Measurements from ENCODE around the gene MRPL58. TPM values are rescaled to one million over a fixed set of nuclear protein-coding genes. Genes with fewer than 3 reads are reported as not detected.
"Not testable (repeated sequence)": the region's sequence is repeated elsewhere in the genome, so short reads cannot be mapped to it uniquely, and the experiment has no call there.

MRPL58 gene
- total RNA-seq, 3 donors from 2014 or later = 70.8 to 82.5 (median 81.1) TPM

DNA sequence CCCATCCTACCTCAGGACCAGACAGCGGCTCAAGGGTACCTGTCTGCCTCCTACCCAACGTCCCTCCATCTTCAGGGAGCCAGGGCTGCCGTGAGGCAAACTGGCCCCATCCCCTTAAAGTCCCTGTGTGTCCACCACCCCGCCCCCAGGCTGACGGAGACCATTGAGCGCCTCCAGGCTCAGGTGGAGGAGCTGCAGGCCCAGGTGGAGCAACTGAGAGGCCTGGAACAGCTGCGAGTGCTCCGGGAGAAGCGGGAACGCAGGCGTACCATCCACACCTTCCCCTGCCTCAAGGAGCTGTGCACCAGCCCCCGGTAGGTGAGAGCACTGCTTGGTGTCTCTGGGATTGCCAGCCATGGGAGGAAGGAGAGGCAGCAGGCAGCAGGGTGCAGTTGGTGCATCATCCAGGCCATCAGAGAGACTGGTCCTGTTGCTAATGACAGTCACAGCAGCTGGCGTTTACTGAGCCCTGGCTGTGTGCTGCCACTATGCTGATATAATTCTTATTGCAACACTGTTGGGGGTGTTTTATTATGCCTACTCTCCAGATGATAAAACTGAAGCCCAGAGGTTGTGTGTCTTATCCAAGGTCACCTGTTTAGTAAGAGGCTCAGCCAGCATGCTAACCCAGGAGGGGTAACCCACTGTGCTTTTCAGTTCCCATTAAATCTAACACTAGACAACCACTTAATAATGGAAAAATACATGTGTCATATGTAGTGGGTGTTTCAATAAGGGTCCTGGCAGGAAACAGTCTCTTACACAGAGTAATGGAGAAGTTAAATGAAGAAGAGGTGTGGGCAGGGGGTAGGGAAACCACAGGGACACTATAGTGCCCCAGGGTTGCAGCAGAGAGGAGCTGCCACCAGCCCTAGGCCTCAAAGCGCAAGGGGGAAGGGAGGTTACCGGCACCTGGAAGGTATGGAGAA lies 10.3 kb upstream of the MRPL58 start:
- no peaks in the 10 kb centered on the region for H3K9me3 Mint-ChIP-seq

DNA sequence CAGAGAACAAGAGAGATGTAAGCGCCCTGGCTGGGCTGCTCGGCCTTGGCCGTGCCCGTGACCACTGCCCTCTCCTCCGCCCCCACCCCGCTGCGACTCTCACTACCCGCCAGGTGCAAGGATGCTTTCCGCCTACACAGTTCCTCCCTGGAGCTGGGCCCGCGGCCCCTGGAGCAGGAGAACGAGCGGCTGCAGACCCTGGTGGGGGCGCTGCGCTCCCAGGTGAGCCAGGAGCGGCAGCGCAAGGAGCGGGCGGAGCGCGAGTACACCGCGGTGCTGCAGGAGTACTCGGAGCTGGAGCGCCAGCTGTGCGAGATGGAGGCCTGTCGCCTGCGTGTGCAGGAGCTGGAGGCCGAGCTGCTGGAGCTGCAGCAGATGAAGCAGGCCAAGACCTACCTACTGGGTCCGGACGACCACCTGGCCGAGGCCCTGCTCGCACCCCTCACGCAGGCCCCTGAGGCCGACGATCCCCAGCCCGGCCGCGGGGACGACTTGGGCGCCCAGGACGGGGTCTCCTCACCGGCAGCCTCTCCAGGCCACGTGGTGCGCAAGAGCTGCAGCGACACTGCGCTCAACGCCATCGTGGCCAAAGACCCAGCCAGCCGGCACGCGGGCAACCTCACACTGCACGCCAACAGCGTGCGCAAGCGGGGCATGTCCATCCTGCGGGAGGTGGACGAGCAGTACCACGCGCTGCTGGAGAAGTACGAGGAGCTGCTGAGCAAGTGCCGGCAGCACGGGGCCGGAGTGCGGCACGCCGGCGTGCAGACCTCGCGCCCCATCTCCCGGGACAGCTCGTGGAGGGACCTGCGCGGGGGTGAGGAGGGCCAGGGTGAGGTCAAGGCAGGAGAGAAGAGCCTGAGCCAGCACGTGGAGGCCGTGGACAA lies 9.2 kb upstream of the MRPL58 start:
- Mint-ChIP-seq H3K4me1 (ENCODE audit: low read depth) (peaks cover 4% of the 10 kb centered on the region), H3K27me3 (ENCODE audit: low read depth) (peaks cover 6% of the 10 kb centered on the region), H3K9me3 (no peaks in the 10 kb centered on the region), H3K4me3 (no peak overlapping the region), H3K36me3 (ENCODE audit: insufficient read depth) (no peaks in the 10 kb centered on the region)
- ATAC-seq = no peak
- DNase-seq = no peak

More for the DNA sequence above, 10.3 kb upstream of the MRPL58 start:
- Mint-ChIP-seq H3K27me3 (ENCODE audit: low read depth) (peaks cover 6% of the 10 kb centered on the region), H3K4me1 (ENCODE audit: low read depth) (peaks cover 4% of the 10 kb centered on the region), H3K4me3 (no peak overlapping the region), H3K36me3 (ENCODE audit: insufficient read depth) (no peaks in the 10 kb centered on the region)
- ATAC-seq (no peak), DNase-seq (no peak)

DNA sequence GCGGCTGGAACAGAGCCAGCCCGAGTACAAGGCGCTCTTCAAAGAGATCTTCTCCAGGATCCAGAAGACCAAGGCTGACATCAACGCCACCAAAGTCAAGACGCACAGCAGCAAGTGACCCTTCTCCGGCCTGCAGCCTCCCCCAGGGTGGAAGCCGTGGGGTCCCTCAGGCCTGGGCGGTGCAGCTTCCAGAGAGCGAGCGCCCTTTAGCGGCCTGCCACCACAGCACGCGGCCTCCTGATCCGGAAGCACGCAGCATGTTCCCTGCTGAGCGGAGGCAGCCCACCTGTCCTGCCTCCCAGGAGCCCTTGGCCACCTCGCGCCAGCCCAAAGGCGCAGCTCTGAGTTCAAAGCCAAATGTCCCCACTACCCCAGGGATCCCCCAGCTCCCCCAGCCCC lies 8.5 kb upstream of the MRPL58 start:
- H3K36me3 Mint-ChIP-seq (ENCODE audit: insufficient read depth) = no peaks in the 10 kb centered on the region
- no peak overlapping the region for H3K4me3 Mint-ChIP-seq
- H3K9me3 Mint-ChIP-seq = no peaks in the 10 kb centered on the region
- peaks cover 6% of the 10 kb centered on the region for H3K27me3 Mint-ChIP-seq (ENCODE audit: low read depth)
- no peaks in the 10 kb centered on the region for H3K4me1 Mint-ChIP-seq (ENCODE audit: low read depth)
- ATAC-seq (no peak), DNase-seq (no peak)

- ATAC-seq (no peak), DNase-seq (no peak)
- H3K9me3 Mint-ChIP-seq = no peaks in the 10 kb centered on the region
- H3K27me3 Mint-ChIP-seq (ENCODE audit: low read depth) = peaks cover 6% of the 10 kb centered on the region
- no peaks in the 10 kb centered on the region for H3K36me3 Mint-ChIP-seq (ENCODE audit: insufficient read depth)
- H3K4me3 Mint-ChIP-seq = no peak overlapping the region
- H3K4me1 Mint-ChIP-seq (ENCODE audit: low read depth) = no peaks in the 10 kb centered on the region
Observed at GRCh38 chr17:75004371-75004770, 8.1 kb upstream of the MRPL58 start.

DNA sequence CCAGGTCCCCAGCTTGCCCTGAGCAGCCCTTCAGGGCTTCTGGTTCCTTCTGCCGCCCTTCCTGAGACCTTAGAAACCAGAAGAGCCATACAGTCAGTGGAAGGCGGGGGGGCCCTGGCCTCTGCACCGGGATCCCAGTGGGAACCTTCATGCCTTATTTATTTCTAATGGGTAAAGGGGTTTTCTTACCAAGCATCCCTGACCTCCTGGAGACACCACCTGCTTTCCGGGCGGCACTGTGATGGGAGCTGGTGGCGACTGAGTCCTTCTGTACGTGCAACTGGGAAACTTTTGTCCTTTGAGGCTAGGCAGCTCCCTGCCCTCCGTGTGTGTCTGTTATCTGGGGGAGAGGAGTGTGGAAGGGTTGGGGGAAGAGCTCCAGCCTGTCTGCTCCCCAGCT lies 7.2 kb upstream of the MRPL58 start:
- DNase-seq (no peak), ATAC-seq (no peak)
- Mint-ChIP-seq H3K36me3 (ENCODE audit: insufficient read depth) (no peaks in the 10 kb centered on the region), H3K4me1 (ENCODE audit: low read depth) (no peaks in the 10 kb centered on the region), H3K9me3 (no peaks in the 10 kb centered on the region), H3K27me3 (ENCODE audit: low read depth) (peaks cover 6% of the 10 kb centered on the region), H3K4me3 (no peak overlapping the region)

GRCh38 chr17:75006084-75006483 lies 6.4 kb upstream of the MRPL58 start:
- not testable (repeated sequence) for H3K9me3 Mint-ChIP-seq; H3K4me1 Mint-ChIP-seq (ENCODE audit: low read depth); H3K36me3 Mint-ChIP-seq (ENCODE audit: insufficient read depth); DNase-seq; ATAC-seq; H3K27me3 Mint-ChIP-seq (ENCODE audit: low read depth); H3K4me3 Mint-ChIP-seq

DNA sequence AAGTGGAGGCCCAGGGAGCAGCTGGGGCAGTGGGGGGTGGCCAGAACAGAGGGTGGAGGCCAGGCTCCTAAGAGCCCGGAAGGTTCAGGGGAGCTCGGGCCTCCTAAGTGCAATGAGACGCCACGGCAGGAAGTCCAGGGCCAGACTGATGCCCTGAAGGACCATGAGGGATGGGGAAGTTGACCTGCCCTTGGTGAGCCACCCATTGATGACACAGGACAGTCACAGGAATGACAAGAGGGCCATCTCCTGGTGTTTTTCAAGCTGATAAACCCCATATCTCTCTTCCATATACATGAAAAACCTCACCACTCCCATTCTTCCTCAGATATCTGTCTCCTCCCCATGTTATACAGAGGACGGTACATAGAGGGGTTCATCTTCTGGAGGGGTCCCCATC lies 5.8 kb upstream of the MRPL58 start:
- H3K27me3 Mint-ChIP-seq (ENCODE audit: low read depth) = peaks cover 6% of the 10 kb centered on the region
- no peaks in the 10 kb centered on the region for H3K36me3 Mint-ChIP-seq (ENCODE audit: insufficient read depth)
- H3K4me1 Mint-ChIP-seq (ENCODE audit: low read depth) = peaks cover 7% of the 10 kb centered on the region
- DNase-seq (no peak), ATAC-seq (no peak)
- no peak overlapping the region for H3K4me3 Mint-ChIP-seq
- no peaks in the 10 kb centered on the region for H3K9me3 Mint-ChIP-seq

- Mint-ChIP-seq H3K36me3 (ENCODE audit: insufficient read depth) (peaks cover 1% of the 10 kb centered on the region), H3K27me3 (ENCODE audit: low read depth) (peaks cover 2% of the 10 kb centered on the region), H3K9me3 (no peaks in the 10 kb centered on the region), H3K4me3 (no peak overlapping the region), H3K4me1 (ENCODE audit: low read depth) (peaks cover 17% of the 10 kb centered on the region)
- ATAC-seq = no peak
- no peak for DNase-seq
Observed at GRCh38 chr17:75008373-75008772, 4.1 kb upstream of the MRPL58 start.

DNA sequence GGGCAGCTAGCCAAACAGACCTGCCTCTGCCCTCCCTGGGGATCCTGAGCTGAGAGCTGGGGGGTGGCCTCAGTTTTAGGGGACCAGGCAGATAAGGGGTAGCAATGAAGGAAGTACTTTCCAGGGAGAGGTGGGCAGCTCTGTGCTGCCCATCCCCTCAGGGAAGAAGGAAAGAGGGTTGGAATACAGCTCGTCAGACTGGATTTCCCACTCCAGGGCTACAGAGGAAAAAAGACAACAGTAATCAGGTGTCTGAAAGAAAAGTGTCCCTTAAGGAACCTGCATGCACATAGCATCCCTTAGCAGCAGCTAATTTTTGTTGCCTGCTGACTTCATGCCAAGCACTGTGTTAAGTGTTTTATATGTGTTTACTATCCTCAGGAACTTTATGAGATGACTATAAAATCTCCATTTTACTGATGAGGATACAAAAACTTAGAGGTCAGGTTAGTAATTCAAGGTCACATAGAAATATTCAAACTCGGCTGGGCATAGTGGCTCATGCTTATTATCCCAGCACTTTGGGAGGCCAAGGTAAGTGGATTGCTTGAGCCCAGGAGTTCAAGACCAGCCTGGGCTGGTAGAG lies 3.2 kb upstream of the MRPL58 start:
- peaks cover 25% of the 10 kb centered on the region for H3K4me1 Mint-ChIP-seq (ENCODE audit: low read depth)
- ATAC-seq = no peak
- no peaks in the 10 kb centered on the region for H3K9me3 Mint-ChIP-seq
- H3K36me3 Mint-ChIP-seq (ENCODE audit: insufficient read depth) = peaks cover 6% of the 10 kb centered on the region
- peaks cover 2% of the 10 kb centered on the region for H3K27me3 Mint-ChIP-seq (ENCODE audit: low read depth)
- DNase-seq = no peak
- no peak overlapping the region for H3K4me3 Mint-ChIP-seq

DNA sequence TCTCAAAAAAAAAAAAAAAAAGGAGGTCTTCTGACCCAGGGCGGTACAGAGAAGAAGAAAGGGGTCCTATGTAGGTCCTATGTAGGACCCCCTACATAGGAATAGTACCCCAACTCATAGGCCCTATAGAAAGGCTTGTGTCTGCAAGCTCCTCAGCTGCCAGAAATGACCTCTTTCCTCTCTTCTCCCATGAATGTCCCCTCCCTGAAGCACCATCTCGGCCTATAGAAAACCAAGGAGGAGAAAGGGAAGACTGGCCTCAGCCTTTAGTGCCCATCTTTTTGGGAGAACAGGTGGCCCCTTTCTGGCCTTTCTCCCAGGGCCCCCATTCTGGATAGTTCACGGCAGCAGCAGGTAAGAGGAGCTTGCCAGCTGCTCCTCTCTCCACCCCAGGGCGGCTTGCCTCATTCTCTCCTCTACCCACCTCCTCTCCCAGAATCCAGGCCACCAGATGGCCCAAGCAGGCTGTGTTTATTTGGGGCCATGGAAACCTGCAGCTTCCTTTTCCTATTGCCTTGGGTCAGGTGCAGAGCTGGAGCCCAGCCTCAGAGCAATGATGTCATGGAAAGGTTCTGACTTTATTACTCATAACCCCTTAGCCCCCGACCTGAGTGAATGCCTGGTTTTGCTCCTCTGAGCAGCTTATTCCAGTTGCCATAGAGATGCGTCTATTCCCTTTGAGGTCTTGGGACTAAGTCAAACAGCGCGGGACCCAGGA lies 1.6 kb upstream of the MRPL58 start:
- H3K4me3 Mint-ChIP-seq = peak overlapping the region; percentile 37

DNA sequence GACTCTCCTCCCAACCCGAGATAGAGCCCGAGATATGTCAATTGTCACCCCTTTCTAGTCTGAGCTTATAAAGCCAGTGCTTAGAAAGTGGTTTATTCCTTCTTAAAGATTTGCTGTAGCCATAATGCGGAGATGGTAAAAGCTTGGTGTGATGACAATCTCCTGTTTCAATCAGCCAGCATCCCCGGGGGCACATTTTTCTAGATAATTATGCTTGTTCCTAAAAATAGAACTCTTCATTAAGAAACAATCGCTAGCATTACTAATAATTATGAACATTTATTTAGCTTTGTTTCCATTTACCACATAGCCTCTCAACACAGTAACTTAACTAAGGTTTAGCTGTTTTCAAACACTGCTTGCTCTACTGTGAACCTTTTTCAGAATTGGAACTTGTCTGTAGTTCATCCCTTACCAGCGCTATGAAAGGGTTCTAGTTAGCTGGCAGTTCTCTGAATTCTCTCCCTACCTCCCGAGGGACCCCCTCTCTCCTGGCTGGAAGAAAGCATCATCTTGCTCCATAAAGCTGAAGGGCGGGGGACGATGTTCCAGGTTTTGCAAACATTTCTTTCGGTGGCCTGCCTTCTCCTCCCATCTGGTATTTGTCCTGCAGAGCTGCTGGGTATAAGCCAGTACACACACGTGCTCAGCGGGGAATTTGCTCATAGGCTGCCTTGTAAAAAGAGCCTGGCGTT lies 922 bp upstream of the MRPL58 start:
- H3K4me3 Mint-ChIP-seq = peak overlapping the region; percentile 96
- peaks cover 36% of the 10 kb centered on the region for H3K4me1 Mint-ChIP-seq (ENCODE audit: low read depth)
- peaks cover 15% of the 10 kb centered on the region for H3K36me3 Mint-ChIP-seq (ENCODE audit: insufficient read depth)
- no peak for DNase-seq
- H3K27me3 Mint-ChIP-seq (ENCODE audit: low read depth) = no peaks in the 10 kb centered on the region
- no peaks in the 10 kb centered on the region for H3K9me3 Mint-ChIP-seq
- ATAC-seq = peak in 1 of 2 donors; percentile 7

More for the DNA sequence above, 1.6 kb upstream of the MRPL58 start:
- ATAC-seq (no peak), DNase-seq (no peak)
- Mint-ChIP-seq H3K27me3 (ENCODE audit: low read depth) (no peaks in the 10 kb centered on the region), H3K4me1 (ENCODE audit: low read depth) (peaks cover 34% of the 10 kb centered on the region), H3K9me3 (no peaks in the 10 kb centered on the region), H3K36me3 (ENCODE audit: insufficient read depth) (peaks cover 13% of the 10 kb centered on the region)

DNA sequence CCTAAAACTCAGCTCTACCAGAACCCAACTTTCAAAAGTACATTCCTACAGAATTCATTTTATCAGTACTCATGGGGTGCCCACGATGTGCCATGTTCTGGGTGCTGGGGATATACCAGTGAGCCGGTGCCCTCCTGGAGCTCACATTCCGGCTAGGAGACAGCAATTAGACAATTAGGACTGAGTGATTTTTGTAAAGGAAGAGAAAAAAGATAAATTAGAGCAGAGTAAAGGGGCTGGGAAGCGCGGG lies 449 bp upstream of the MRPL58 start:
- ATAC-seq (no peak), DNase-seq (no peak)
- Mint-ChIP-seq H3K36me3 (ENCODE audit: insufficient read depth) (peaks cover 15% of the 10 kb centered on the region), H3K4me3 (peak overlapping the region; percentile 96), H3K9me3 (no peaks in the 10 kb centered on the region), H3K4me1 (ENCODE audit: low read depth) (peaks cover 36% of the 10 kb centered on the region), H3K27me3 (ENCODE audit: low read depth) (no peaks in the 10 kb centered on the region)

GRCh38 chr17:75013092-75013559 lies 656 bp downstream of the MRPL58 start:
- DNase-seq = no peak
- Mint-ChIP-seq H3K27me3 (ENCODE audit: low read depth) (no peaks in the 10 kb centered on the region), H3K9me3 (no peaks in the 10 kb centered on the region), H3K4me1 (ENCODE audit: low read depth) (peaks cover 36% of the 10 kb centered on the region), H3K36me3 (ENCODE audit: insufficient read depth) (peaks cover 17% of the 10 kb centered on the region), H3K4me3 (peak overlapping the region; percentile 96)
- no peak for ATAC-seq

Measured in activated T-cell treated with anti-CD3 and anti-CD28 coated beads, Interleukin-2, amount 50 U/mL, for 4 hours (primary cell).